NT2/D1 (cell line): ENCODE data around the gene AMBP.
"Not testable (repeated sequence)": the region's sequence is repeated elsewhere in the genome, so short reads cannot be mapped to it uniquely, and the experiment has no call there.

Experiments used
- DNase-seq: peaks from one replicate; pipeline ENCODE4 v3.0.0-alpha.2; 2011; ENCODE audit warnings: low read depth, low spot score
- H3K27me3 ChIP-seq: 2 replicates; pipeline ENCODE4 v1.6.0; 2011; ENCODE audit warnings: mild to moderate bottlenecking; ENCODE audit not compliant: insufficient read length, insufficient read depth
- H3K36me3 ChIP-seq: 2 replicates; pipeline ENCODE4 v1.6.1; 2011; ENCODE audit warnings: mild to moderate bottlenecking, low read length, mixed read lengths; ENCODE audit not compliant: insufficient read depth, insufficient read length
- H3K4me1 ChIP-seq: 2 replicates; pipeline ENCODE4 v1.5.1; 2011; ENCODE audit not compliant: insufficient read depth, insufficient read length
- H3K4me3 ChIP-seq: 2 replicates; pipeline ENCODE4 v1.5.1; 2011; ENCODE audit warnings: low read depth; ENCODE audit not compliant: insufficient read length
- H3K9ac ChIP-seq: 2 replicates; pipeline ENCODE4 v1.6.0; 2011; ENCODE audit warnings: low read depth; ENCODE audit not compliant: insufficient read length
- H3K9me3 ChIP-seq: 2 replicates; pipeline ENCODE4 v1.5.1; 2011; ENCODE audit warnings: mild to moderate bottlenecking, low read length; ENCODE audit not compliant: insufficient read depth
- SUZ12 ChIP-seq: IDR thresholded peaks from 2 replicates; pipeline ENCODE4 v1.6.1; 2011; ENCODE audit not compliant: insufficient read length, insufficient read depth; ENCODE audit errors: extremely low read depth
- YY1 ChIP-seq: IDR thresholded peaks from 2 replicates; pipeline ENCODE4 v1.6.1; 2011; ENCODE audit not compliant: insufficient read length, insufficient read depth
- ZNF274 ChIP-seq: IDR thresholded peaks from 2 replicates; pipeline ENCODE4 v1.6.1; 2011; ENCODE audit warnings: mild to moderate bottlenecking, low read depth, low read length

AMBP gene

GRCh38 chr9:114046237-114046755 is 31.8 kb downstream of the AMBP start:
- peaks cover 26% of the 10 kb centered on the region for H3K36me3 ChIP-seq
- H3K9me3 ChIP-seq, result no peaks in the 10 kb centered on the region
- no peaks in the 10 kb centered on the region for H3K4me1 ChIP-seq
- no peak for DNase-seq
- no peaks in the 10 kb centered on the region for H3K27me3 ChIP-seq
- no peak for TF ChIP-seq YY1
- TF ChIP-seq SUZ12, result no peak
- no peak for TF ChIP-seq ZNF274
- no peak overlapping the region for H3K9ac ChIP-seq
- no peak overlapping the region for H3K4me3 ChIP-seq

- not testable (repeated sequence) for H3K4me3 ChIP-seq, H3K36me3 ChIP-seq, H3K4me1 ChIP-seq, H3K9me3 ChIP-seq, H3K27me3 ChIP-seq, H3K9ac ChIP-seq, DNase-seq
Measured at GRCh38 chr9:114043660-114044059, 34.4 kb downstream of the AMBP start.

DNA sequence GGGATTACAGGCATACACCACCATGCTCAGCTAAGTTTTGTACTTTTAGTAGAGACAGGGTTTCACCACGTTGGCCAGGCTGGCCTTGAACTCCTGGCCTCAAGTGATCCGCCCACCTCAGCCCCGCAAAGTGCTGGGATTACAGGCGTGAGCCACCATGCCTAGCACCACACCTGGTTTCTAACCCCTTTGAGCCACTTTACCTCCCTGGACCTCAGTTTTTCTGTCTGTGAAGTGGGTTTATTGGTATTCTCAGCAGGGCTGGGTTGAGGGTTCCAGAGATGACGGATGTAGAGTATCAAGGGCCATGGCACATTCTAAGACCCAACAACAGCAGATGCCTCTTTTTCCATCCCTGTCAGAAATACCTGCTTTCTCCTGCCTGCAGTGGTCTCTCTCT is 38.6 kb downstream of the AMBP start:
- Histone ChIP-seq H3K4me3 (no peak overlapping the region), H3K9ac (no peak overlapping the region), H3K9me3 (no peaks in the 10 kb centered on the region), H3K36me3 (peaks cover 22% of the 10 kb centered on the region), H3K4me1 (peaks cover 4% of the 10 kb centered on the region), H3K27me3 (no peaks in the 10 kb centered on the region)
- TF ChIP-seq YY1 (no peak), ZNF274 (no peak), SUZ12 (no peak)
- no peak for DNase-seq

DNA sequence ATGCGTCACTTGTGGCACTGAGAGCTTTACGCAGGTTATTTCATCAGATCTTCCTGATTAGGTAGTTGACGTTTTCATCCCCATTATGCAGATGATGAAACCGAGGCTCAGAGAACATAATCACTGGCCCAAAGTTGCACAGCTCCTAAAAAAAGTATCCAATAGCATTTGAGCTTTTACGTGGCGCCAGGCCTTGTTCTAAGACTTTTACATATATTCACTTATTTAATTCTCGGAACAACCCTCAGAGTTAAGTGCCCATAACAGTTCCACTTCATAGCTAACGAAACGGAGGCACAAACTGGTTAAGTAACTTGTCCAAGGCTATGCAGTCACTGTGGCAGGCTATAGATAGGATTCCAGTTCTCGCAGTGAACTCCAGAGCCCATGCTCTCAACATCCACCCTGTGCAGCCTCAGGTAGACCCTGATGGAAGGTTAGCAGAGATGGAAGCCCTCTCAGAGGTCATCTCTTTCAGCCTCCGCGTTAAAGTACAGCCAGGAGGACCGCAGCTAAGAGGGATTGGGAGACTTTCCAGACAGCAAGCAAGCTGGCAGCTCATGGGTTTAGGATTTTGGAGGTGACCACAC is 39.3 kb downstream of the AMBP start:
- TF ChIP-seq YY1 (no peak), SUZ12 (no peak), ZNF274 (no peak)
- no peaks in the 10 kb centered on the region for H3K27me3 ChIP-seq

DNA sequence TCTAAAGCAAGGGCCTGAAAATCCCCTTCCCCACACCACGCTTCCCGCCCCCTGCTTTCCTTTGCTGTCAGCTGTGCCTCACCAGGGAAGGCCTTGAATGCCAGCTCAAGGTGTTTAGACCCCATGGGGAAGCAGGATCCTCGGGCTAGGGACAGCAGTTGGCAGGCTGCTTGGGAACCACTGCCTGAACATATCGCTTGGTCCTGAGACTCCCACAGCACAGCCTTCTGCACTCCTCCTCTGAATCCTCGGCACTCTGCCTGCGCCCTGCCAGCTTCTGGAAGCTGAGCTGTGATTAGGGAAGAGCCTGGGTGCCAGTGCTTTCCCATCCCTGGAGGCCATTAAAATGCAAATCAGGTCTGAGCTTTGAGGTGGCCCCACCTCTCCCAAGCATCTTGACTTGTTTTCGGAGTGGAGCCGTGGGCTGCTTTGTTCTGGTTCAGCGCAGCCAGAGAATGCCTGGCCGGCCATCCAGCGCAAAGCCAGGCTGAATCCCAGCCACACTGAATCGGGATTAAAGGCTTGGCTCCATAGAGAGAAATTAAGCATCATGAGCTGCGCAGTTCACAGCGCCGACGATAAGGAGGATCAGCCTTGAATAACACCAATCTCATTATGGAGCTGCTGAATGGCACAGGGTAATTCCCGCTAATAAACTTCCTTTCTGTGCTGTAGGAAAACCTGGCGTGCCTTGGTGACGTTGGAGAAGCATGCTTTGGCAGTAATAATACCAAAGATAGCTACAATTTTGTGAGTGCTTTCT is 40.0 kb downstream of the AMBP start:
- DNase-seq, result peak; percentile 76

More for the DNA sequence above, 39.3 kb downstream of the AMBP start:
- DNase-seq, result no peak
- H3K4me1 ChIP-seq, result peaks cover 4% of the 10 kb centered on the region
- no peak overlapping the region for H3K4me3 ChIP-seq
- H3K36me3 ChIP-seq, result peaks cover 26% of the 10 kb centered on the region
- peak overlapping the region; percentile 27 for H3K9ac ChIP-seq
- H3K9me3 ChIP-seq, result no peaks in the 10 kb centered on the region

GRCh38 chr9:114037249-114037648 is 40.9 kb downstream of the AMBP start:
- Histone ChIP-seq H3K27me3 (no peaks in the 10 kb centered on the region), H3K4me3 (no peak overlapping the region), H3K36me3 (peaks cover 32% of the 10 kb centered on the region), H3K9me3 (no peaks in the 10 kb centered on the region), H3K9ac (no peak overlapping the region), H3K4me1 (peaks cover 7% of the 10 kb centered on the region)
- no peak for TF ChIP-seq ZNF274
- TF ChIP-seq YY1, result no peak
- no peak for TF ChIP-seq SUZ12
- no peak for DNase-seq

More for the DNA sequence above, 40.0 kb downstream of the AMBP start:
- Histone ChIP-seq H3K4me1 (peaks cover 4% of the 10 kb centered on the region), H3K27me3 (no peaks in the 10 kb centered on the region), H3K4me3 (no peak overlapping the region), H3K9ac (peak overlapping the region; percentile 68), H3K36me3 (peaks cover 26% of the 10 kb centered on the region), H3K9me3 (no peaks in the 10 kb centered on the region)
- TF ChIP-seq SUZ12 (no peak), ZNF274 (no peak), YY1 (peak; percentile 22)

- Histone ChIP-seq H3K36me3 (peaks cover 32% of the 10 kb centered on the region), H3K27me3 (no peaks in the 10 kb centered on the region), H3K4me1 (peaks cover 7% of the 10 kb centered on the region), H3K4me3 (no peak overlapping the region), H3K9me3 (no peaks in the 10 kb centered on the region), H3K9ac (no peak overlapping the region)
- DNase-seq, result no peak
- TF ChIP-seq ZNF274 (no peak), YY1 (no peak), SUZ12 (no peak)
Measured at GRCh38 chr9:114035845-114036801, 42.0 kb downstream of the AMBP start.
